DOHH2 (cell line): ENCODE data around the gene RAB31.
A peak's percentile ranks its signal among the peaks of the same experiment; 100 is the strongest.

Source experiments
- H3F3A ChIP-seq: fragments of 200-600 bp; sonication (generic), shearing (Covaris generic); 2 replicates; pipeline ENCODE4 v1.6.0; 2016; ENCODE audit warnings: antibody characterized with exemption, mild to moderate bottlenecking; ENCODE audit not compliant: control insufficient read depth, insufficient read depth
- H3K27ac ChIP-seq: fragments of 200-600 bp; sonication (generic); 2 replicates; pipeline ENCODE4 v1.5.1; 2014; ENCODE audit warnings: low read depth, mild to moderate bottlenecking, low read length, moderate library complexity
- H3K27me3 ChIP-seq: fragments of 200-600 bp; sonication (generic); 2 replicates; pipeline ENCODE4 v1.6.1; 2014; ENCODE audit warnings: mild to moderate bottlenecking, low read length, mixed read lengths; ENCODE audit not compliant: control insufficient read depth
- H3K36me3 ChIP-seq: fragments of 200-600 bp; sonication (generic); 2 replicates; pipeline ENCODE4 v1.6.1; 2014; ENCODE audit warnings: mild to moderate bottlenecking, low read length, moderate library complexity, mixed read lengths; ENCODE audit not compliant: control insufficient read depth
- H3K4me1 ChIP-seq: fragments of 200-600 bp; sonication (generic); 2 replicates; pipeline ENCODE4 v1.6.1; 2014; ENCODE audit warnings: mild to moderate bottlenecking, low read length, mixed read lengths; ENCODE audit not compliant: control insufficient read depth
- H3K4me2 ChIP-seq: fragments of 200-600 bp; sonication (generic); 2 replicates; pipeline ENCODE4 v1.6.0; 2014; ENCODE audit warnings: mild to moderate bottlenecking, low read length, moderate library complexity
- H3K4me3 ChIP-seq: fragments of 200-600 bp; sonication (generic); 2 replicates; pipeline ENCODE4 v1.5.1; 2014; ENCODE audit warnings: mild to moderate bottlenecking, low read length, mixed read lengths
- H3K79me2 ChIP-seq: fragments of 200-600 bp; sonication (generic); 2 replicates; pipeline ENCODE4 v1.6.1; 2014; ENCODE audit warnings: mild to moderate bottlenecking, low read length, mixed read lengths; ENCODE audit not compliant: control insufficient read depth
- H3K9me2 ChIP-seq: fragments of 200-600 bp; sonication (generic); replicated peaks from 2 replicates; pipeline ENCODE4 v1.6.1; 2014; ENCODE audit warnings: mild to moderate bottlenecking, low read length, mixed read lengths; ENCODE audit not compliant: control insufficient read depth
- H3K9me3 ChIP-seq: fragments of 200-600 bp; sonication (generic); 2 replicates; pipeline ENCODE4 v1.6.1; 2014; ENCODE audit warnings: antibody characterized with exemption, low read length, mixed read lengths; ENCODE audit not compliant: control insufficient read depth, insufficient read depth
- H4K20me1 ChIP-seq: fragments of 200-600 bp; sonication (generic); 2 replicates; pipeline ENCODE4 v1.6.0; 2014; ENCODE audit warnings: low read depth, mild to moderate bottlenecking, antibody characterized with exemption, low read length, moderate library complexity; ENCODE audit not compliant: control insufficient read depth, insufficient read depth
- CTCF ChIP-seq: fragments of 200-600 bp; sonication (generic); IDR thresholded peaks from one replicate; pipeline ENCODE4 v1.5.1; 2014; ENCODE audit warnings: antibody characterized with exemption, mild to moderate bottlenecking, low read depth, low read length; ENCODE audit not compliant: poor library complexity, severe bottlenecking
- EZH2phosphoT487 ChIP-seq: fragments of 200-600 bp; sonication (generic); IDR thresholded peaks from 2 replicates; pipeline ENCODE4 v1.6.1; 2017; ENCODE audit warnings: borderline replicate concordance, mild to moderate bottlenecking, antibody characterized with exemption, low read length, moderate library complexity, mixed read lengths

Gene RAB31

GRCh38 chr18:9708057-9708433 is at the start of gene RAB31:
Gene RAB31 (plus strand): TSS chr18:9708301. CDS start chr18:9708406, 105 bp downstream.
- Histone ChIP-seq H3K27ac (no peak within 1 kb of the TSS), H3K36me3 (no peaks in the 10 kb centered on the region), H3K9me3 (no peaks in the 10 kb centered on the region), H3K79me2 (no peaks in the 10 kb centered on the region), H3K4me2 (peak within 1 kb of the TSS; percentile 66), H3K9me2 (no peaks in the 10 kb centered on the region), H3K4me3 (peak within 1 kb of the TSS; percentile 55), H3K27me3 (peaks cover 92% of the 10 kb centered on the region), H3F3A (no peaks in the 10 kb centered on the region), H3K4me1 (peaks cover 4% of the 10 kb centered on the region; the same call in 1 of the 2 replicates), H4K20me1 (no peaks in the 10 kb centered on the region; the same call in 1 of the 2 replicates)
- TF ChIP-seq EZH2phosphoT487 (no peak), CTCF (no peak)

GRCh38 chr18:9659499-9660375 is 48.4 kb upstream of the RAB31 start:
- Histone ChIP-seq H3K36me3 (no peaks in the 10 kb centered on the region), H3F3A (no peaks in the 10 kb centered on the region), H3K27me3 (peaks cover 7% of the 10 kb centered on the region; the same call in 1 of the 2 replicates), H3K9me3 (no peaks in the 10 kb centered on the region), H3K27ac (no peak overlapping the region), H3K79me2 (no peaks in the 10 kb centered on the region), H3K9me2 (no peaks in the 10 kb centered on the region), H4K20me1 (no peaks in the 10 kb centered on the region), H3K4me2 (no peak overlapping the region), H3K4me3 (no peak overlapping the region), H3K4me1 (no peaks in the 10 kb centered on the region)
- no peak for TF ChIP-seq CTCF
- no peak for TF ChIP-seq EZH2phosphoT487

- Histone ChIP-seq H3K27ac (no peak overlapping the region), H3K4me1 (no peaks in the 10 kb centered on the region), H3K9me3 (no peaks in the 10 kb centered on the region), H3F3A (no peaks in the 10 kb centered on the region), H3K4me2 (no peak overlapping the region), H3K4me3 (no peak overlapping the region), H3K79me2 (no peaks in the 10 kb centered on the region), H4K20me1 (no peaks in the 10 kb centered on the region), H3K36me3 (no peaks in the 10 kb centered on the region), H3K27me3 (peaks cover 7% of the 10 kb centered on the region; the same call in 1 of the 2 replicates), H3K9me2 (no peaks in the 10 kb centered on the region)
- TF ChIP-seq CTCF: no peak
- no peak for TF ChIP-seq EZH2phosphoT487
These were observed 46.5 kb upstream of the RAB31 start for GRCh38 chr18:9661564-9661963.
